Activated CD4-positive, alpha-beta T cell treated with anti-CD3 and anti-CD28 coated beads, Interleukin-2, amount 50 U/mL, for 1 hour (primary cell): ENCODE measurements around the gene LRRC45.

Experiments
- DNase-seq: peaks from one replicate; pipeline ENCODE4 v3.0.0-alpha.2; 2020

LRRC45 gene

DNA sequence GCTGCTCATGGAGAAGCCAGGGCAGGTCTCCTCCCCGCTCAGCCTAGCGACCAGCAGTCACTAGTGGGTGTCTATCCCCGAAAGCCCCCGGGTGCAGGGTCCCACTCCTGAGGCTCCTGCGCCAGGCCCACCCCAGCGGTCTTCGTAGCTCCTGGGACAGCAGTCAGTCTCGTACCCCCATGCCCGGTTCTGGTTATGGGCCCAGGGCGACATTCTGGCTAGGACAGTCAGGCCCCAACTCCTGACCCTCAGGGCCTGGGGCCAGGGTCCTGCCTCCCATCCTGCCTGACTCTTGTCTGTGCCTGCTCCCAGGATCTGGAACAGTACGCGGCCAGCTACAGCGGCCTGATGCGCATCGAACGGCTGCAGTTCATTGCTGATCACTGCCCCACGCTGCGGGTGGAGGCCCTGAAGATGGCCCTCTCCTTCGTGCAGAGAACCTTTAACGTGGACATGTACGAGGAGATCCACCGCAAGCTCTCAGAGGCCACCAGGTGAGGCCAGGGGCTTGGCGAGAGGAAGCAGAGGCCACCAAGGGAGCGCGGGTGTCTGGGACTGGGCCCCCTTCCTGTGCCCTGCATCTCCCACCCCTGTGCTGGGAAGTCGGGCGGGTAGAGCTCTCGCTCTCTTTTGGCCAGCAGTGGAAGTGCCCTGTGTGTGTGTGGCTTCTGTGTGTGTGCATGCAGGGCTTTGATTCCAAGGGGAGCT is 30.6 kb downstream of the LRRC45 start:
- DNase-seq: no peak

DNA sequence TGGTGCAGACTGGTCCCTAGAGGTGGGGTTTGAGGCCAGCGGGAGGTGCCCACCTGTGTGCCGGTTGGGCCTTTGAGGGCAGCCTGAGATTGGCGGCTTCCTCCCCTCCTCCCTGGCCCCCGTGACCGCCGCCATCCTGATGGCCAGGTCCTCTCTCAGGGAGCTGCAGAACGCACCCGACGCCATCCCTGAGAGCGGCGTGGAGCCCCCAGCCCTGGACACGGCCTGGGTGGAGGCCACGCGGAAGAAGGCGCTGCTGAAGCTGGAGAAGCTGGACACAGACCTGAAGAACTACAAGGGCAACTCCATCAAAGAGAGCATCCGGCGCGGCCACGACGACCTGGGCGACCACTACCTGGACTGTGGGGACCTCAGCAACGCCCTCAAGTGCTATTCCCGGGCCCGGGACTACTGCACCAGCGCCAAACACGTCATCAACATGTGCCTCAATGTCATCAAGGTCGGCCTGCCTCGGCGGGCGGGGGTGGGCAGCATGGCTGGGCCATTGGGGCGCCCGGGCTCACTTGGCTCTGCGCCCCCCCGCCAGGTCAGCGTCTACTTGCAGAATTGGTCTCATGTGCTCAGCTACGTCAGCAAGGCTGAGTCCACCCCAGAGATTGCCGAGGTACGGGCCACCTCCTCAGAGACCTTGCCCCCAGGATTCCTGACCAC is 31.4 kb downstream of the LRRC45 start:
- DNase-seq: no peak

DNA sequence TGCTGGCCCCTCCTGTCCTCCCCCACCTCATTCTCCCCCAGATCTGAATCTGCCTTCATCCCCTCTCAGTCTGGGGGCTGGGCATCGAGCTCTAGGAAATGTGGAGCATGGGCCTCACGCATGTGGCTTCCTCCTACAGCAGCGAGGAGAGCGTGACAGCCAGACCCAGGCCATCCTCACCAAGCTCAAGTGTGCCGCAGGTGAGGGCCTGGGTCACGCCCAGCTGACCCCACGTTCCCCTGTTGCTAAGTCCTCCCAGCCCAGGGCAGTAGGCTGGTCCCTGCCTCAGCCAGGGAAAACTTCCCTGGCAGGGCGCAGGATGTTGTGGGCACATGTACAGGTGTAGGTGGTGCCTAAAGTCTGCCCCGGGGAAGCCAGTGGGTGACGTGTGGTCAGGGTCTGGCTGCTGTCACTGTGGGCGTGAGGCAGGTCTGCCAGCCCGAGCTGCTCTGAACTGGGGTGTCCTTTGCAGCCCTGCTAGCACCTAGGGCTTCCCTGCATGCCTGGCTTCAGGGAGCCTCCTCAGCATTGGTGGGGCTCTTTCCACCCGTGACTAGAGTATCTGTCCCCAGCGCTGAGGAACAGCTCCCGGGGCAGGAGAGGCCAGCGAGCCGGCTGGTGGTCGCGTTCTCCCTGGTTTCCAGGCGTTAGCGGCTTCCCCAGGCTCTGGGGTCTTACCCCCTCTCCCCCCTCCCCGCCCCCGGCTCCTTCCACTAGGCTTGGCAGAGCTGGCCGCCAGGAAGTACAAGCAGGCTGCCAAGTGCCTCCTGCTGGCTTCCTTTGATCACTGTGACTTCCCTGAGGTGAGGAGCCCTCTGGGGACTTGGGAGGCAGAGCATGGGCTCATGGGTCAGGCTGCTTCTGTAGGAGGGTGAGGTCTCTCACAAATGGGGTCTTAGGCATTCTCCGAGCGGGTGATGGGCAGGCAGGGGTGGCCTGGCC is 32.2 kb downstream of the LRRC45 start:
- no peak for DNase-seq

DNA sequence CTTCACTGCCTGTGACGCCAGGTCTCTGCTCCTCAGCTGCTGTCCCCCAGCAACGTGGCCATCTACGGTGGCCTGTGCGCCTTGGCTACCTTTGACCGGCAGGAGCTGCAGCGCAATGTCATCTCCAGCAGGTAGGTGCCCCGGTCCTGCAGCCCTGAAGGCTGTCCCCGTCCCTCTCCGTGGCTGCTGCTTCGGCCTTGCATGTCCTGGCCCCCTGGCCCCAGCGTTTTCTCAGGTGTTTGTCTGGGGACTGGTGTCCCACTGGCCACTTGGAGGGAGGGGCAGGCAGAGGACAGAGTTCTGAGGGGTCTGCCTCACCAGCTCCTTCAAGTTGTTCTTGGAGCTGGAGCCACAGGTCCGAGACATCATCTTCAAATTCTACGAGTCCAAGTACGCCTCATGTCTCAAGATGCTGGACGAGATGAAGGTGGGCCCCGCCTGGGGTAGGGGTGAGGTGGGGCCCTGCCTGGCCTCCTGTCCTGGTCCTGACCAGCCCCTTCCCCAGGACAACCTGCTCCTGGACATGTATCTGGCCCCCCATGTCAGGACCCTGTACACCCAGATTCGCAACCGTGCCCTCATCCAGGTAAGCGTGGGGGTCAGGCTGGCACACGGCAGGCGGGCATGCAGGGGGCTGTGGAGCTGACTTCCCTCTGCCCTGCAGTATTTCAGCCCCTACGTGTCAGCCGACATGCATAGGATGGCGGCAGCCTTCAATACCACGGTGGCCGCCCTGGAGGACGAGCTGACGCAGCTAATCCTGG is 33.0 kb downstream of the LRRC45 start:
- DNase-seq: no peak

DNA sequence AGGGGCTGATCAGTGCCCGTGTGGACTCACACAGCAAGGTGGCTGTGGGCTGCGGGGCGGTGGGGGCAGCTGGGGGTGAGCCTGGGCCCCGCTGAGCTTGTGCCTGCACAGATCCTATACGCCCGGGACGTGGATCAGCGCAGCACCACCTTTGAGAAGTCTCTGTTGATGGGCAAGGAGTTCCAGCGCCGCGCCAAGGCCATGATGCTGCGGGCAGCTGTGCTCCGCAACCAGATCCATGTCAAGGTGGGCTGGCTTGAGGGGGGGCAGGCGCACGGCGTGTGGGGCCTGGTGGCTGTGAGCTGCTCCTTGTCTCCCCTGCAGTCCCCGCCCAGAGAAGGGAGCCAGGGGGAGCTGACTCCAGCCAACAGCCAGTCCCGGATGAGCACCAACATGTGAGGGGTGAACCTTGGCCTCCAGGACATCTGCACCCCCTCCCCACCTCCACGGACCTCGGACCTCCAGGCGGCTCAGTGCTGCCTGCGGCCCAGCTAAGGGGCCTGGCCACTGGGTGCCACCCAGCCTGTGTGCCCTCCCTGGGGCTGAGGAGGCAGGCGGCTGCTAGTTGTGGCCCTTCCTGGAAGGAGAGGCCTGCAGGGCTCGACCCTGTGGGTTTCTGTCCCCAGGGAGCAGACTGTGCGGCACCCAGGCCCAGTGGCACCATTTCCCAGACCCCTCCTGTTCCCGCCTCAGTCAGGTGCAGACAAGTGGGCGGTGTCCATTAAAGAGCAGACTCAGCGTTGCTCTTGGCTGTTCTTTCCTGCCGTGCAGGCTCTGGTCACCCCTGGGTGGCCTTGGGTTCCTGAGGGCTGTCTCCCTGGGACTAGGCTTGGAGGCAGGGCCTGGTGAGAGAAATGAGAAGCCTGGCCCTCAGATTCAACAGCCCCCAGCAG is 33.9 kb downstream of the LRRC45 start:
- DNase-seq: no peak

DNA sequence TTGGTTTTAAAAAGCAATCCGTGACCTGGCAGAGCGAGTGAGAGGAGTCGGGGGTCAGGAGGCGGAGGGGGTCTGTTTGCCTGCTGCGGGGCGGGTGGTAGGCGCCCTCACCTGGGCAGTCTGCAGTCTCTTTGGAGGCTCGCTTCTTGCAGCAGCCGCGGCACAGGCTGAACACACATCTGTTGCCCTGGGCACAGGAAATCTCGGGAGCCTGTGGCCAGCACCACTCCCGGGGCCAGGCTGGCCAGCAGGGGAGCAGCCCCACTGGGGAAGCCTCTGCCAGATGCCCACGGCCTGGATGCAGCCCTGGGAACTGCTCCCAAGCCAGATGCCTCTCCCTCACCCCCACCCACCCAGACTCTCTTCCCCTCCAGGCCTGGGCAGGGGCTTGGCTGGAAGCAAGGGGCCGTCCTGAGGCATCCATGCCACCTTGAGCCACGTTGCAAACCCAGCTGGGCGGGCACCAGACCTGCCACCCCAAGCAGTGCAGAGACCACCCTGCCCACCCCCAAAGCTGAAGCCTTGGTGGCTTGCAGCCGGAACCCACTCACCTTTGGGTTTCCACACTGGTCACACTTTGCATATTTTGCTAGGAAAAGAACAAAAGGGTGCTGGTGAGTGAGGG is 35.2 kb downstream of the LRRC45 start:
- DNase-seq: no peak

DNA sequence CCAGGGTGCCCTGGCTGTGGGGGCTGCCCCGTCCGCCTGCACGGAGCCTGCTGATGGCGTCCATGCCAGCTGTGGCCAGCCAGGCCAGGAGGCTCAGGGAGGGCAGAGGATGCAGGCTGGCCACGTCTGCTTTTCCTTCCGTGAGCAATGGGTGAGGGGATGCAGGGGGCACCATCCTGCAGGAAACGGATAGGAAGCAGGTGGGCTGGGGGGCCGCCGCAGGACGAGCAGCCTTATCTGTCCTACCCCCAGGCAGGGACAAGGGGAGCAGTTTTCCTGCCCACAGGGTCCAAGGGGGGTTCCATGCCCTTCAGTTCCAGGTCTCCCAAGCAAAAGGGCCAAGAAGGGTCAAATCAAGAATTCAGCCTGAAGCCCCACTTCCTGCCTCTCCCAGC is 35.7 kb downstream of the LRRC45 start:
- DNase-seq: no peak

DNA sequence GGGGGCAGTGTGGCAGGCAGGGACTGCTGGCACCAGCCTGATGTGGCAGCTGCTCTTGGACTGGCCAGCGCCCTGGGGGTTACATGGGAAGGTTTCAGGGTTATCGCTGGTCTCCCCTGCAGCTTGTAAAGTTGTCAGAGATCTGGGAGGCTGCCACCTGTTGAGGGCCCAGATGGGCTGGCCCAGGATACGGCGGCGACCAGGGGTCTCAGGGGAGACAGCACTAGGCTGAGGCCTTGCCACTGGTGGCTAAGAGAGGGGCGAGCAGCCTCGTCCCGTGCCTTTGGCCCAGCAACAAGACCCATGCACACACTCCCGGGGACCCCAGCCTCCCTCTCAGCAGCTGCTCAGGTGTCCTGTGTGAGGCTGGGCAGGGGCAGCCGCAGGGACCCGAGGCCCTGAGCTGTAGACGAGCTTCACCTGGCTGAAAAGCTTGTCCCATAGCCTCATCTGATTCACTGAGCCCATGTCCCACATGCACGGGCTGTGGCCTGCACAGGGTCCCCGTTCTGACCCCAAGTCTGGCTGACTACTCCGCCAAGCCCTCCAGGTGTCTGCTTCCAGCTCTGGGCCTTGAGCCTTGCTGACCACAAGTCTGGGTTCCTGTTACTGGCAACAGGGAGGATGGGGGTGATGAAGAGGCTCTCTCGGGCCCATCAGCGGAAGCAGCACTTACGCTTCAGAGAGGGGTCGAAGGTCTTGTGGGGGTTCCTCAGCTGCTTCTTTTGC is 36.3 kb downstream of the LRRC45 start:
- DNase-seq: no peak

DNA sequence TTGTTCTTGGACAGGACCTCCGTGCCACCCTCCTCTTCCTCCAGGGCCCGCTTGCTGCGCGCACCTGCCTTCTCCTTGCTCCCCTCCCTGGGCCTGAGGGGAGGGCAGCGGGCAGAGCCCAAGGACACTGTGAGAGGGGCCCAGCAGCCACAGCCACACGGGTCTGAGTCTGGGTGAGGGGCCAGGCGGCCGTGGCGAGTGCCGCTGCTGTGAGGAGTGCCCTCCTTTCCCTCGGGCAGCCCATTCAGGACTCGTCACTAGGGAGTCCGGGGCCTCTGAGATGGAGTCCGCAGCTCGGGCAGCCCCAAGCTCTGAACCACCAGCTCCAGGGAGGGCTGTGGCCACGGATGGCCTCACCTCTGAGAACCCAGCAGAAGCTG is 36.9 kb downstream of the LRRC45 start:
- no peak for DNase-seq

DNA sequence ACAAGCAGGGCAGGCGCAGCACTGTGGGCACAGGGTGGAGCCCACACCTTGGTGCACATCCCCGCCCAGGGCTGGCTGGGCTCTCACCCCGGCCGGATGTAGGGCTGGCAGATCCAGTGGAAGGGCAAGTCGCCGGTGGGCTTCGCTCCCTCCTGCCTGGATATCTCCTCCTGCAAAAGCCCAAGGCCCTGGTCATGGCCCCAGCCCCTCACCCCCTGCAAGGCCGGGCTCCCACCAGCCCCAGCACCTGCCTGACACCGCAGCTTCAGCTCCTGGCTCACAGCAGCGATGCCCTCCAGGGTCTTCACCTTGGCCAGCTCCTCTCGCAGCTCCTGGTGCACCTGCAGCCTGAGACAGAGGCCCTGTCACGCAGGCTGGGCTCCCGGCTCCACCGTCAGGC is 37.5 kb downstream of the LRRC45 start:
- no peak for DNase-seq

DNA sequence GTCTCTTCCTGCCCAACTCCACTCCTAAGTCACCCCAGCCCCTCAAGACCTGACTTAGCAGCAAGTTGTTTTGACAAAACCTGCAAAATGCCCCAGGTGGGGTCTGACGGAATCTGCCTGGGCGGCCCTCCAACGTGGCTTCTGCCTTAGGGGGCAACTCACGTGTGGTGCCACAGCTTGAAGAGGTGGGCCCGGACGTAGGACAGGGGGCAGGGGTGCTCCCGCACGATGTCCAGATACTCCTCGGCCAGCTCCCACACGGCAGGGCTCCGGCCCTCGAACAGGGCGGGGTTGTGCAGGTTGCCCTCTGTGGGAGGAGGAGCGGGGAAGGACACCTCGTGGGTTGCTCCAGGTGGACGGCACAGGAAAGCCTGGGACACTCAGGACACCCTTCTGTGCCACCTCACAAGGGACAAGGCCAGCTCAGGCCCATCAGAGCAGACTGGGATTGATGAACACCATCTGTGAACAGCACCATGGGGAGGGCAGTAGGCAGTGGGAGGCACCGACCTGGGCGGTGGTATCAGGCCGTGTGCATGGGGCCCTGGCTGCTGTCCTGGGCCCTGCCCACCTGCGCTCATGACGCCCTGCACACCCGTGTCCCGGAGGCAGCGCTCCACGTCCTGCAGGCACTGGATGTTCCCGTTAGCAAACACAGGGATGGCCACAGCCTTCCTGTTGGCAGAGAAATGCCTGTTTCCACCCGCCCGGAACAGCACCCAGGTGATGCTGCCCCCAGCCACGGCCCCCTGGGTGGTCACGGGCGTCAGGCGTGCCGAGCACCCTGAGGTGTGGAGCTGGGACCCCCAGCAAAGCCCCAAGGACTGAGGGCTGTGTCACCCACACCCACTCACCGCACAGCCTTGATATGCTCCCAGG is 38.2 kb downstream of the LRRC45 start:
- no peak for DNase-seq

DNA sequence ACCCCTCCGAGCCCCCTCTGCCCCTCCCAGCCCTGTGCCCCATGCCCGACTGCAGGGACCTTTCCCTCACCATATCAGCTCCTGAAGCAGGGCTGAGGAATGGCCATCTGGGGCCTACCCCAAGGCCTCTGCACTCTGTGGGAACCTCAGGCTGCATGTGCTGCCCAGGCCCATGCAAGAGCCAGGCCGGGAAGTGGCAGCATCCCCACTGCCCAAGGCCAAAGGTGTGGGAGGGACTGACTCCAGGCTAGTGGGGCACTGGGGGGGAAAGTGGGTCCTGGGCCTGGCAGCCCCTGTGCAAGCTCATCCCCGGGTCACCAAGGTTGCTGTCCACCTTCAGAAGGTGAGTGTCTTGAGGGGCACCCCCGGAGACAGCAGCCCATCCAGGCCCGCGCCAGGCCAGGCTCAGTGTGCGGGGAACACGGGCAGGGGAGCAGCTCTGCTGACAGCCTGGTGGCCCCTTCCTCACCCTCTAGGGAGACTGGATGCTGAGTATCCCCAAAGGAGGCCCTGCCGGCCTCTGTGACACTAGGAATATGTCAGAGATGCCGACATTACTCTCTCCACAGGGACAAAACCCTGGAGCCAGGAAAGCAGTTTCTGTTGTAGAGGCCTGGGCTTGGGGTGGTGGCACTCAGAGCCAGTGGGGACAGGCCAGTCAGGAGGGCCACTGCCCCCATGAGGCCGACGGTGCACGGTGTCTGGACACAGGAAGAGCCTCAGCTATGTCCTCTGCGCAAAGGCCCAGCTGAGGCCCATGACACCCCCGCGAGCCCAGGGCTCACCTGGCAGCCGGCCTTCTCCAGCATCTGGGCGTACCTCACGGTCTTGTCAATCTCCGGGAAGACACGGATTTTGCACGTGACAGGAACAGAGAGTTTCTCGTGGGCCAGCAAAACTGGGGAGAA is 39.2 kb downstream of the LRRC45 start:
- DNase-seq: no peak

DNA sequence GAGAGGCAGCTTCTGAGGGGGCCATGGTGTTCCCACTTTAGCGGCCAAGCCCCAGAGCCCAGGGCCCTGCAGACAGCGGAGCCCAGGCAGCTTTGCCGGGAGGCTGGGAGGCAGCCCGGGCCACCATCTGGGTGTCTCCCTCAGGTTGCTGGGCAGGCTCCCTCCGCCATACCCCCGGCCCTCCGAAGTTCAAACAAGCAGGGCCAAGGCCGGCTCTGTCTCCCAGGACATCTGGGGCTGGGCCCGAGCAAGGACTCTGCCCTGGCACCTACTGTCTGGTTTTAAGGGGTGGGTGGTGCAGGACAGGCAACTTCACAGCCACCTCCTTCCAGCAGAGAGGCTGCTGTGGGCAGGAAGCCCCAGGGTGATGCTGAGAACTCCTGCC is 39.9 kb downstream of the LRRC45 start:
- no peak for DNase-seq

DNA sequence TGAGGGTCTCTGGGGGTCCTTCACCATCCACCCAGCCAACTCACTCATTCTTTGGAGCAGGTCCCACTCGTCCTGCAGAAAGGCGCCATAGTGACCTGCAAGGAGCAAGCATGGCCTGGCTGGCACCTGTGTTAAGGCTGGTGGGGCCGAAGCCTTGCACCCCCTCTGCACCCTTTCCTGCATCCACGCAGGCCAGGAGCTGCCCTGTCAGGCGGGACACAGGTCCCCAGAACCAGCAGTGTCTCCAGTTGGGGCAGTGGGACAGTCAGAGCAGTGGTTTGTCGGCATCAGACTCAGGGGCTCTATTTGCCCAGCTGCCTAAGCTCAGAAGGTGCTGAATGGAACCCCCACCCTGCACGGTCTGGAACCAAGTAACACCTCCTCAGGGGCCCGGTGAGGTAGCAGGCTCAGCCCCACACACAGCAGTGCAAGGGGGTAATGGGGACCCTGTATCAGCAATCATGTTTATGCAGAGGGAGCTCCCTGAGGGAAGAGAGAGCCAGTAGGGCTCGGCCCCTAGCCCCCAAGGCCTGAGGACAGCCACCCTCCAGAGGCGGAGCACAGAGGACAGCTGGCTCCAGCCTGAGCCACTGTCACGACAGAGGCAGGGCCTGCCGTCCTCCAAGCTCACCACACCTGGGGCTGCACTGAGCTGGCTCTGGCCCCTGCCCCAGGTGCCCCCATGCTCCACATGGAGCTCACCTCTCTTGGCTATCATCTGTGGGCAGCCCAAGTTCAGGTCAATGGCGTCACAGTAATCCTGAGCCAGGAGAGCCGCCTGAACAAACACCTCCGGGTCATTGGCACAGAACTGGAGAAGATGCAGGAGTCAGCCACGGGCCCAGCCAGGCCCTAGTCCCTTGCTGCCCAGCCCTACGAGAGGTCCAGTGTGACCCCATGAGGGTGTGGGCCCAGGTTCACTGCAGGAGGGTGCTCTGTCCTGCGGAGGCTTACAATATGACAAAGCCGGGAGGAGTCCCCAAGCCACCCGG is 40.6 kb downstream of the LRRC45 start:
- DNase-seq: no peak

DNA sequence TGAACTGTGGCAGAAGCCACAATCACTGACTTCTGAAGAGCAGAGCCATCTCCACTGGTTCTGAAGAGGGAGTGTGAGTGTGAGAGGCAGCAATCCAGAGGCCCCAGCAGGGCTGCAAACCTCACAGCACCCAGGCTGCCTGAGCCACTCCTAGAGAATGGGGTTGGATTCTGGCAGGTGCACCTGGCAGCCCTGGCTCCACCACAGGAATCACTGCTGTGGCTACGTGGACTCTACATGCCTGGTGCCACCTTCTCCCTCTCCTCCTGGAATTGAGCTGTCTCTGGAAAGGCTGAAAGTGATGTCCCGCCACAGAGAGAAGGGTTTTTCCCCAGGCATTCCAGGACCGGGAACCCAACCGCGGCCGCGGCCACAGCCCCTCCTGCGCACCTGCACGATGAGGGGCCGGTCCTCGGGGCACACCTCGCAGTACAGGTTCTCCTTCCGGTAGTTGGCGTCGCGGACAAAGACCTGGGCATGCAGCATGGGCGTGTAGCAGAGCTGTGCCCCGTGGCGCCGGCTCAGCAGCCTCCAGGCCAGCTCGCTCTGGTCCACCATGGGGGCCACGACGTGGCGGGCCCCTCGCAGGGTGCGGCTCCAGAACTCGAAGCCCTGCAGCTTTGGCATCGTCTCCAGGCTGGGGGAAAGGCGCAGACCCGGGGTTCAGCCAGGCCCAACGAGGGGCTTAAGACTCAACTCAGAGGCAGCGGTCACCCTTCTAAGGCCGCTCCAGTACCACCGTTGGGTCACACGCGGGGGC is 41.5 kb downstream of the LRRC45 start:
- DNase-seq: no peak

DNA sequence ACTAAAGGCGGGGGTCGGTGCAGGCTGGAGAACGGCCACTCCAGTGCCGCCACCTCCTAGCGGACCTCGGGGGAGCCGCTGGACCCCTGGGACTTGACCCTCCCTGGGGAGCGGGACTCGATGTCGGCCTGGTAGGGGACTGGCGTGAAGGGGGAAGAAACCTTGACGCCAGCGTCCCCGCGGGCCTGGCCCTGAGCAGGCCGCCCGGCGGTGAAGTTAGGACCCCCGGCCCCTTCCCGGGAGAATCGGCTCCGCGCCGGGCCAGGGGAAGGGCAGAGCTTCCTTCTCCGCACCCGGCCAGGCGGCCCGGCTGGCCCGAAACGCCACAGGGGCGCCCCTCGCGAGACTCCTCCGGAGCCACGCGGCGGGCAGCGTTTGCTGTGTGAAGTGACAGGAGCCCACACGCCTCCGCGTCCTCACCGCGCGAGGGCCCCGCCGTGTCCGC is 42.1 kb downstream of the LRRC45 start:
- DNase-seq: no peak
